HG02884 (cell line): Measurements from ENCODE around the gene DOCK3.
A peak's percentile ranks its signal among the peaks of the same experiment; 100 is the strongest.
"Not testable (repeated sequence)": the region's sequence is repeated elsewhere in the genome, so short reads cannot be mapped to it uniquely, and the experiment has no call there.

Experiments used
- ATAC-seq: cut with Tn5 transposase; IDR thresholded peaks from one replicate; pipeline ENCODE4 v1.9.1; 2021; ENCODE audit warnings: mild to moderate bottlenecking, moderate library complexity; ENCODE audit not compliant: unreplicated experiment

Gene DOCK3

DNA sequence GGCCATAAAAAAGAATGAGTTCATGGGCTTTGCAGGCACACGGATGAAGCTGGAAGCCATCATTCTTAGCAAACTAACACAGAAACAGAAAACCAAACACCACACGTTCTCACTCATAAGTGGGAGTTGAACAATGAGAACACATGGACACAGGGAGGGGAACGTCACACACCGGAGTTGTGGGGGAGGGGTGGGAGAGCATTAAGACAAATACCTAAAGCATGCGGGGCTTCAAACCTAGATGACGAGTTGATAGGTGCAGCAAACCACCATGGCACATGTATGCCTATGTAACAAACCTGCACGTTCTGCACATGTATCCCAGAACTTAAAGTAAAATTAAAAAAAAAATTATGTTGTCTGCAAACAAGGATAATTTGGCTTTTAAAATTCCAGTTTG, 200.1 kb downstream of the DOCK3 start:
- not testable (repeated sequence) for ATAC-seq

GRCh38 chr3:50876947-50877346, 202.2 kb downstream of the DOCK3 start:
- no peak for ATAC-seq

DNA sequence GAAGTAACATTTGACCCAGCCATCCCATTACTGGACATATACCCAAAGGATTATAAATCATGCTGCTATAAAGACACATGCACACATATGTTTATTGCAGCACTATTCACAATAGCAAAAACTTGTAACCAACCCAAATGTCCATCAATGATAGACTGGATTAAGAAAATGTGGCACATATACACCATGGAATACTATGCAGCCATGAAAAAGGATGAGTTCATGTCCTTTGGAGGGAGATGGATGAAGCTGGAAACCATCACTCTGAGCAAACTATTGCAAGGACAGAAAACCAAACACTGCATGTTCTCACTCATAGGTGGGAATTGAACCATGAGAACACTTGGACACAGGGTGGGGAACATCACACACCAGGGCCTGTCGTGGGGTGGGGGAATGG, 208.0 kb downstream of the DOCK3 start:
- not testable (repeated sequence) for ATAC-seq

- no peak for ATAC-seq
Observed at GRCh38 chr3:50883755-50884154, 209.0 kb downstream of the DOCK3 start.

- ATAC-seq: no peak
Observed at GRCh38 chr3:50885070-50885850, 210.5 kb downstream of the DOCK3 start.

- ATAC-seq: no peak
Observed at GRCh38 chr3:50890688-50891344, 216.1 kb downstream of the DOCK3 start.

DNA sequence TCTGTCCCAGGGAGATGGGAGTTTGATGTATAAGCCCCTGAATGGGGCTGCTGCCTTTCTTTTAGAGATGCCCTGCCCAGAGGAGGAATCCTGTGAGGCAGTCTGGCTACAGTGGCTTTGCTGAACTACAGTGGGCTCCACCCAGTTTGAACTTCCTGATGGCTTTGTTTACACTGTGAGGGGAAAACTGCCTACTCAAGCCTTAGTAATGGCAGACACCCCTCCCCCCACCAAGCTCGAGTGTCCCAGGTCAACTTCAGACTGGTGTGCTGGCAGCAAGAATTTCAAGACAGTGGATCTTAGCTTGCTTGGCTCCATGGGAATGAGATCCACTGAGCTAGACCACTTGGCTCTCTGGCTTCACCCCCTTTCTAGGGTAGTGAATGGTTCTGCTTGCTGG, 226.4 kb downstream of the DOCK3 start:
- not testable (repeated sequence) for ATAC-seq

DNA sequence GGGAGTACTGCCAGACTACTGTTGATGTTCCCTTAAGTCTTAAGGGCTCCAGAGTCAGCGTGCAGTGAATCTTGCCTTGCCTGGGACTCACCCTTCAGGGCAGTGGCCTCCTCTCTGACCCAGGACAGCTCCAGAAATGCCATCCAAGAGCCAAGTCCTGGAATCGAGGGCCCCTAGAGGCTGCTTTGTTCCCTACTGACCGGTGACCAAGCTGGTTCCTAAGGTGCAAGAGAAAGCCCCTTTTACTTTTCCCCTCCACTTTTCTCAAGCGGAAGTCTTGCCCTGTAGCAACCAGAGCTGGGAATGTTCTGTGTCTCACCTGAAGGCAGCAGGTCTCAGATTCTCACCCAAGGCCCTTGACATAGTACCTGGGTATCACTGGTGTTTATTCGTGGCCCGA, 238.0 kb downstream of the DOCK3 start:
- ATAC-seq: no peak

DNA sequence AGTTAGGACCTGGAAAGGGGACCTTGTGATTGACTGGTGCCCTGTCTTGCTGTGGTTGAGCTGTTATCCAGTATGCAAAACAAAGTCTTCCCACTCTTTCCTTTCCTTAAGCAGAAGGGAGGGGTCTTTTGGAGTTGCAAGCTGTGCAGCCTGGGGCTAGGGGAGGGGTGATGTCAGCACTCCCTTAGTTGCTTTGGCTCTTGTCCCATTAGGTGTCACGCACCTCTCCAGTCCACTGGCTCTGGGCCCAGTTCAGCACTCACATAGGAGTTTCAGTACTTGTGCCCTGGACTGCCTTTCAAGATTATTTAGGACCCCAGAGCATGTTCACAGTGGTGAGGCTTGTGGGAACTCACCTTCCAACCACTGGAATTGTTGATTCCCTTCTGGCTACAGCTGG, 238.5 kb downstream of the DOCK3 start:
- ATAC-seq: no peak

DNA sequence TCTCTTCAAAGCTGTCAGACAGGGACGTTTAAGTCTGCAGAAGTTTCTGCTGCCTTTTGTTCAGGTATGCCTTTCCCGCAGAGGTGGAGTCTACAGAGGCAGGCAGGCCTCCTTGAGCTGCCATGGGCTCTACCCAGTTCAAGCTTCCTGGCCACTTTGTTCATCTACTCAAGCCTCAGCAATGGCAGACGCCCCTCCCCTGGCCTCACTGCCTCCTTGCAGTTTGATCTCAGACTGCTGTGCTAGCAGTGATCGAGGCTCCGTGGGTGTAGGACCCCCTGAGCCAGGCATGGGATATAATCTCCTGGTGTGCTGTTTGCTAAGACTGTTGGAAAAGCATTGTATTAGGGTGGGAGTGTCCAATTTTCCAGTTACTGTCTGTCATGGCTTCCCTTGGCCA, 247.3 kb downstream of the DOCK3 start:
- not testable (repeated sequence) for ATAC-seq

GRCh38 chr3:50923955-50924354, 249.2 kb downstream of the DOCK3 start:
- no peak for ATAC-seq

DNA sequence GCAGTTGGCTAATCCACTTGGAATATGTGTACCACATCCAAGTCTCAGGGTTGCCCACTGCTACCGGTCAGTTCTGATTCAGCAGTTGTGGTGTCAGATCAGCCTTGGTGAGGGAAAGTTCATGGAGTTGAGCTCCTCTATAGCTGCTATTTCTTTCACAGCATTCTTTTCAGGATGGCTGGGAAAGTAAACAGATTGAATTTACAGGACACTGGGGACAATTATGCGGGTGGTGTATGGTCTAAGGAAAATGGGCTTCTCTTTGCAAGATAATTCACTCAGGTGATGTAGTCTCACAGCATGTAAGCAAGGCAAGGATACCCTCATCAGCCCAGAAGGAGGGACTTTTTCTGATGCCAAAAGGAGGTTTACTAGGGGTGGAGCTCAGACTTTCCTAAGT, 249.9 kb downstream of the DOCK3 start:
- ATAC-seq: no peak

GRCh38 chr3:50926868-50927267, 252.1 kb downstream of the DOCK3 start:
- ATAC-seq: no peak

GRCh38 chr3:50930371-50931208, 255.9 kb downstream of the DOCK3 start:
- no peak for ATAC-seq

- not testable (repeated sequence) for ATAC-seq
Observed at GRCh38 chr3:50932918-50933317, 258.2 kb downstream of the DOCK3 start.

GRCh38 chr3:50936389-50936788, 261.7 kb downstream of the DOCK3 start:
- no peak for ATAC-seq

DNA sequence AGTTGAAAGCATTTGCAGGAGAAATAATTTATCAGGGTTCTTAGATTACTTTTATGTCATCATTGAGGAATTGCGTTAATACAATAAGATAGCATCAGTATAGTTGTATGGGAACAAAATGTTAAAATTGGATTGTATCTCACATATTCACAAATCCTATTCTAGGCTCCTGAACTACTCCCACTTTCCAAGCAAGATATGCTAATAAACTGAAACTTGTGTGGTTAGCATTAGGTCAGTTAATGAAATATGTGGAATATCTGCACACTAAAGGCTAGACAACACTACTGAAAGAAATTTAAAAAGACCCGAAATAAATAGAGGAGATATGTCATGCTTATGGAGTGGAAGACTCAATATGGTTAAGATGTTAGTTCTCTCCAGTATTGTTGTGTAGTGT, 272.7 kb downstream of the DOCK3 start:
- ATAC-seq: no peak

- ATAC-seq: no peak
Observed at GRCh38 chr3:50950591-50950990, 275.9 kb downstream of the DOCK3 start.

GRCh38 chr3:50953825-50954414, 279.2 kb downstream of the DOCK3 start:
- ATAC-seq: no peak

DNA sequence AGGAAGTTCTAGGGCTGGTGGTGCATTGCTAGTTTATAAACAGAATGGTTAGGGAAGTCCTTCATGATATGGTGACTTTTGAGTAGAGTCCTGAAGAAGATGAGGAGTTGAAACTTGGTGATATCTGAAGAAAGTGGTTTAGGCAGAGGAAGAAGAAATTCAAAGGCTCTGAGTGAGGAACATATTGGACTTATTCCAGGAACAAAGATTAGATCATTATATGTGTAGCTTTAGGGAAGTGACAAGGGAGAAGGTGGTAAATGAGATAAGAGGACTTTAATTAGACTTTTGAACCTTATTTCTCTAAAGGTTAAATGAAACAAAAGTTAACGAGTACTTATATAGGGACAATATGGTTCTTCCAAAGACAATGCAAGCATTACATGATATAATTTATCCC, 286.7 kb downstream of the DOCK3 start:
- no peak for ATAC-seq

GRCh38 chr3:50971487-50971924, 296.8 kb downstream of the DOCK3 start:
- peak; percentile 54 for ATAC-seq
